MCF 10A (cell line): ENCODE data around the gene APBA2. TPM values are rescaled to one million over a fixed set of nuclear protein-coding genes. Genes with fewer than 3 reads are reported as not detected.

Experiments
- BruUV-seq: library from RNA; stranded (reverse); fragments of 400-500 nt; replicated peaks from 2 replicates; lab custom pipeline; 2021; lab: Mats Ljungman, UMichigan
- CTCF ChIA-PET: fragments of 300-600 bp; sonication (Branson Sonifier 250); formaldehyde crosslinking; extraction: SDS; loops from one replicate; lab custom pipeline; 2021; ENCODE audit warnings: antibody characterized with exemption, inconsistent platforms; lab: Yijun Ruan, JAX
- POLR2A ChIA-PET: fragments of 300-600, 350-650 bp; sonication (Branson Sonifier 250); formaldehyde crosslinking; extraction: SDS; loops from one replicate; lab custom pipeline; 2020; ENCODE audit warnings: antibody characterized with exemption, inconsistent platforms; lab: Yijun Ruan, JAX
- DNase-seq: peaks from one replicate; pipeline ENCODE4 v3.0.0-alpha.2; 2018; ENCODE audit not compliant: unreplicated experiment
- H3K27ac Mint-ChIP-seq: one replicate; pipeline ENCODE4 v1.8.0; 2022; ENCODE audit warnings: mild to moderate bottlenecking, low read depth, mixed read lengths; ENCODE audit not compliant: unreplicated experiment
- H3K27me3 Mint-ChIP-seq: one replicate; pipeline ENCODE4 v1.8.0; 2022; ENCODE audit warnings: mixed read lengths; ENCODE audit not compliant: insufficient read depth, unreplicated experiment
- H3K36me3 Mint-ChIP-seq: one replicate; pipeline ENCODE4 v1.8.0; 2022; ENCODE audit warnings: mild to moderate bottlenecking, moderate library complexity, mixed read lengths; ENCODE audit not compliant: insufficient read depth, unreplicated experiment
- H3K4me1 Mint-ChIP-seq: one replicate; pipeline ENCODE4 v1.8.0; 2022; ENCODE audit warnings: mixed read lengths; ENCODE audit not compliant: insufficient read depth, unreplicated experiment
- H3K4me3 Mint-ChIP-seq: one replicate; pipeline ENCODE4 v1.8.0; 2022; ENCODE audit warnings: mild to moderate bottlenecking, moderate library complexity, mixed read lengths; ENCODE audit not compliant: unreplicated experiment
- H3K9me3 Mint-ChIP-seq: one replicate; pipeline ENCODE4 v1.8.0; 2022; ENCODE audit warnings: mixed read lengths; ENCODE audit not compliant: unreplicated experiment
- CTCF ChIP-seq: fragments of 200-600 bp; IDR thresholded peaks from one replicate; pipeline ENCODE4 v1.8.0; 2022; ENCODE audit warnings: antibody characterized with exemption, mild to moderate bottlenecking; ENCODE audit not compliant: unreplicated experiment
- intact Hi-C: fragments of 100-400 bp; cut with micrococcal nuclease; formaldehyde crosslinking; loops from 2 replicates; pipeline ENCODE4 v1.14.1; 2022
- total RNA-seq: library from RNA; stranded (reverse); gene quantifications from 2 replicates; pipeline ENCODE4 v1.2.3, GENCODE V29; 2022

APBA2 gene
- total RNA-seq, 1 experiment from 2014 or later: not detected

- CTCF ChIA-PET: interaction anchor here (0.7 kb wide), 2 partner anchors 662 to 729 kb away, joined by 4 to 5 read pairs; no protein-coding TSS in a partner anchor
- POLR2A ChIA-PET: no interaction called here
- H3K9me3 Mint-ChIP-seq: no peaks in the 10 kb centered on the region
- H3K27ac Mint-ChIP-seq: no peak overlapping the region
- no peak overlapping the region for H3K4me3 Mint-ChIP-seq
- TF ChIP-seq CTCF: no peak
- intact Hi-C loops: no loop called here
- peaks cover 19% of the 10 kb centered on the region for H3K27me3 Mint-ChIP-seq
- DNase-seq: no peak
- BruUV-seq: no TSS peak
- H3K36me3 Mint-ChIP-seq: no peaks in the 10 kb centered on the region
- H3K4me1 Mint-ChIP-seq: no peaks in the 10 kb centered on the region
Observed at GRCh38 chr15:28957606-28958498, 72.1 kb downstream of the APBA2 start.

- no peak for DNase-seq
- Mint-ChIP-seq H3K27ac (no peak overlapping the region), H3K4me1 (no peaks in the 10 kb centered on the region), H3K9me3 (no peaks in the 10 kb centered on the region), H3K4me3 (no peak overlapping the region), H3K27me3 (peaks cover 12% of the 10 kb centered on the region), H3K36me3 (no peaks in the 10 kb centered on the region)
- BruUV-seq: no TSS peak
- POLR2A ChIA-PET: no interaction called here
- intact Hi-C loops: no loop called here
- no peak for TF ChIP-seq CTCF
- CTCF ChIA-PET: no interaction called here
Observed at GRCh38 chr15:28959326-28959725, 73.6 kb downstream of the APBA2 start.

- Mint-ChIP-seq H3K9me3 (no peaks in the 10 kb centered on the region), H3K27ac (no peak overlapping the region), H3K4me3 (no peak overlapping the region), H3K4me1 (no peaks in the 10 kb centered on the region), H3K27me3 (peaks cover 24% of the 10 kb centered on the region), H3K36me3 (no peaks in the 10 kb centered on the region)
- POLR2A ChIA-PET: no interaction called here
- CTCF ChIA-PET: interaction anchor here (0.6 kb wide), 1 partner anchor 984 kb away, joined by 3 read pairs; no protein-coding TSS in a partner anchor
- BruUV-seq: no TSS peak
- intact Hi-C loops: no loop called here
- no peak for TF ChIP-seq CTCF
- peak; percentile 54 for DNase-seq
Observed at GRCh38 chr15:28960979-28961378, 75.2 kb downstream of the APBA2 start.

- H3K27ac Mint-ChIP-seq: no peak overlapping the region
Observed at GRCh38 chr15:28961391-28961790, 75.6 kb downstream of the APBA2 start.

More at GRCh38 chr15:28961391-28961790, 75.6 kb downstream of the APBA2 start:
- ChIA-PET CTCF (no interaction called here), POLR2A (no interaction called here)
- intact Hi-C loops: no loop called here
- Mint-ChIP-seq H3K27me3 (peaks cover 28% of the 10 kb centered on the region), H3K36me3 (no peaks in the 10 kb centered on the region), H3K9me3 (no peaks in the 10 kb centered on the region), H3K4me3 (no peak overlapping the region), H3K4me1 (no peaks in the 10 kb centered on the region)
- TF ChIP-seq CTCF: no peak
- BruUV-seq: no TSS peak
- DNase-seq: no peak
